ENCODE measurements around the gene KLC4.
A peak's percentile ranks its signal among the peaks of the same experiment; 100 is the strongest.

The KLC4 gene

GRCh38 chr6:43091436-43091991 lies 32.1 kb downstream of the KLC4 start:
- DNase-seq (no peak), ATAC-seq (ENCODE audit: insufficient read depth, low read depth) (no peak)
- Histone ChIP-seq H3K79me2 (ENCODE audit: insufficient read depth, low read length) (peaks cover 67% of the 10 kb centered on the region), H2AFZ (ENCODE audit: low read depth, low read length) (no peak overlapping the region), H3K36me3 (ENCODE audit: insufficient read depth, low read length) (no peaks in the 10 kb centered on the region), H3K4me2 (ENCODE audit: insufficient read depth, low read length) (no peak overlapping the region), H3K4me1 (ENCODE audit: insufficient read depth, low read length) (peaks cover 32% of the 10 kb centered on the region), H3K4me3 (ENCODE audit: low read depth in 1 of 2, low read length in 2 of 2) (no peak overlapping the region), H3K9me3 (ENCODE audit: insufficient read depth, low read length, severe bottlenecking) (no peaks in the 10 kb centered on the region), H3K9ac (ENCODE audit: low read depth, low read length) (no peak overlapping the region), H3K27me3 (ENCODE audit: insufficient read depth, low read length, poor library complexity) (no peaks in the 10 kb centered on the region), H3K27ac (ENCODE audit: low read length) (no peak overlapping the region), H4K20me1 (ENCODE audit: insufficient read depth, low read length) (peaks cover 78% of the 10 kb centered on the region)
- TF ChIP-seq EZH2 (IDR thresholded peaks at IDR 0.05; ENCODE audit: borderline replicate concordance, low read depth, low read length, severe bottlenecking): no peak
- no peak for TF ChIP-seq CTCF (IDR thresholded peaks at IDR 0.05; ENCODE audit: borderline replicate concordance, extremely low read depth, low read length, poor library complexity, severe bottlenecking)

- H3K4me3 ChIP-seq (ENCODE audit: low read depth in 1 of 2, low read length in 2 of 2): no peak overlapping the region
- H3K9me3 ChIP-seq (ENCODE audit: insufficient read depth, low read length, severe bottlenecking): no peaks in the 10 kb centered on the region
- DNase-seq: no peak
- H3K79me2 ChIP-seq (ENCODE audit: insufficient read depth, low read length): peaks cover 67% of the 10 kb centered on the region
- no peaks in the 10 kb centered on the region for H3K36me3 ChIP-seq (ENCODE audit: insufficient read depth, low read length)
- H4K20me1 ChIP-seq (ENCODE audit: insufficient read depth, low read length): peaks cover 76% of the 10 kb centered on the region
- H3K27ac ChIP-seq (ENCODE audit: low read length): 0 out of 2 replicates have a peak overlapping the region, but pooled peaks have one; percentile 28
- no peak overlapping the region for H3K9ac ChIP-seq (ENCODE audit: low read depth, low read length)
- peaks cover 32% of the 10 kb centered on the region for H3K4me1 ChIP-seq (ENCODE audit: insufficient read depth, low read length)
- peak; percentile 78 for ATAC-seq (ENCODE audit: insufficient read depth, low read depth)
- TF ChIP-seq EZH2 (IDR thresholded peaks at IDR 0.05; ENCODE audit: borderline replicate concordance, low read depth, low read length, severe bottlenecking) (no peak), CTCF (IDR thresholded peaks at IDR 0.05; ENCODE audit: borderline replicate concordance, extremely low read depth, low read length, poor library complexity, severe bottlenecking) (no peak)
- peak overlapping the region; percentile 32; the same call in 1 of the 2 replicates for H3K4me2 ChIP-seq (ENCODE audit: insufficient read depth, low read length)
- no peak overlapping the region for H2AFZ ChIP-seq (ENCODE audit: low read depth, low read length)
- H3K27me3 ChIP-seq (ENCODE audit: insufficient read depth, low read length, poor library complexity): no peaks in the 10 kb centered on the region
These were observed 33.2 kb downstream of the KLC4 start for GRCh38 chr6:43092635-43093034.

- no peaks in the 10 kb centered on the region for H3K36me3 ChIP-seq (ENCODE audit: insufficient read depth, low read length)
- no peak overlapping the region for H2AFZ ChIP-seq (ENCODE audit: low read depth, low read length)
- ATAC-seq (ENCODE audit: insufficient read depth, low read depth): no peak
- peaks cover 32% of the 10 kb centered on the region for H3K4me1 ChIP-seq (ENCODE audit: insufficient read depth, low read length)
- H3K9me3 ChIP-seq (ENCODE audit: insufficient read depth, low read length, severe bottlenecking): no peaks in the 10 kb centered on the region
- TF ChIP-seq CTCF (IDR thresholded peaks at IDR 0.05; ENCODE audit: borderline replicate concordance, extremely low read depth, low read length, poor library complexity, severe bottlenecking) (no peak), EZH2 (IDR thresholded peaks at IDR 0.05; ENCODE audit: borderline replicate concordance, low read depth, low read length, severe bottlenecking) (no peak)
- 0 out of 2 replicates have a peak overlapping the region, but pooled peaks have one; percentile 25 for H3K4me2 ChIP-seq (ENCODE audit: insufficient read depth, low read length)
- H3K27ac ChIP-seq (ENCODE audit: low read length): peak overlapping the region; percentile 12; the same call in 1 of the 2 replicates
- peaks cover 73% of the 10 kb centered on the region for H4K20me1 ChIP-seq (ENCODE audit: insufficient read depth, low read length)
- no peaks in the 10 kb centered on the region for H3K27me3 ChIP-seq (ENCODE audit: insufficient read depth, low read length, poor library complexity)
- DNase-seq: no peak
- no peak overlapping the region for H3K4me3 ChIP-seq (ENCODE audit: low read depth in 1 of 2, low read length in 2 of 2)
- peaks cover 67% of the 10 kb centered on the region for H3K79me2 ChIP-seq (ENCODE audit: insufficient read depth, low read length)
- no peak overlapping the region for H3K9ac ChIP-seq (ENCODE audit: low read depth, low read length)
These were observed 34.2 kb downstream of the KLC4 start for GRCh38 chr6:43093436-43094289.
